Measurements from ENCODE around the gene TET1. TPM values are rescaled to one million over a fixed set of nuclear protein-coding genes. Genes with fewer than 3 reads are reported as not detected.

The TET1 gene
- total and polyA plus RNA-seq, 9 of the 15 experiments (the other 6 are each of a cell fraction or from before 2014, with no cell fraction given): 2.6 to 21.3 (median 11.6) TPM

DNA sequence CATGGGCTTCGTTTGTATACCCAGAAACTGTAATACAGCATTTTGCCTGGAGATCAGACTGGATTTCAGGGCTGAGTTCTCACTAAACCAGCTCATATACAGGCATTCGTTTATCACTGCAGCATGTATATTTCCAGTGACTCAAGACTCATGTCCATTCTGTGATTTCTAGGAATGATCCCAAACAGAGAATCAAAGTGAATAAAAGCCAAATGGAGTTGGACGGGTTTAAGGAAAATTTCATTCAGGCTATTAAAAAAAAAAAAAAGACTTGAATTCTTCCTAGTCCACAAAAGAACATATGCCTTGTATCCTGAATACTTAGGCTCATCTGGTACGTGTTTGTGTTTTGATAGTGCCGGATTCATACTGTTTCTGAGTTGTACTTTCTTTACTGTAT is 46.8 kb downstream of the TET1 start:
- no peak for ATAC-seq
- CTCF ChIA-PET (ENCODE audit: low intra/inter-chr PET ratio): no interaction called here
- no peak overlapping the region for H2AFZ ChIP-seq (ENCODE audit: low read depth, low read length)
- TF ChIP-seq, protein P1, sequence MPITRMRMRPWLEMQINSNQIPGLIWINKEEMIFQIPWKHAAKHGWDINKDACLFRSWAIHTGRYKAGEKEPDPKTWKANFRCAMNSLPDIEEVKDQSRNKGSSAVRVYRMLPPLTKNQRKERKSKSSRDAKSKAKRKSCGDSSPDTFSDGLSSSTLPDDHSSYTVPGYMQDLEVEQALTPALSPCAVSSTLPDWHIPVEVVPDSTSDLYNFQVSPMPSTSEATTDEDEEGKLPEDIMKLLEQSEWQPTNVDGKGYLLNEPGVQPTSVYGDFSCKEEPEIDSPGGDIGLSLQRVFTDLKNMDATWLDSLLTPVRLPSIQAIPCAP (CRISPR knock-in tag; IDR thresholded peaks at IDR 0.05; ENCODE audit: borderline replicate concordance): no peak
- TF ChIP-seq, protein P2, sequence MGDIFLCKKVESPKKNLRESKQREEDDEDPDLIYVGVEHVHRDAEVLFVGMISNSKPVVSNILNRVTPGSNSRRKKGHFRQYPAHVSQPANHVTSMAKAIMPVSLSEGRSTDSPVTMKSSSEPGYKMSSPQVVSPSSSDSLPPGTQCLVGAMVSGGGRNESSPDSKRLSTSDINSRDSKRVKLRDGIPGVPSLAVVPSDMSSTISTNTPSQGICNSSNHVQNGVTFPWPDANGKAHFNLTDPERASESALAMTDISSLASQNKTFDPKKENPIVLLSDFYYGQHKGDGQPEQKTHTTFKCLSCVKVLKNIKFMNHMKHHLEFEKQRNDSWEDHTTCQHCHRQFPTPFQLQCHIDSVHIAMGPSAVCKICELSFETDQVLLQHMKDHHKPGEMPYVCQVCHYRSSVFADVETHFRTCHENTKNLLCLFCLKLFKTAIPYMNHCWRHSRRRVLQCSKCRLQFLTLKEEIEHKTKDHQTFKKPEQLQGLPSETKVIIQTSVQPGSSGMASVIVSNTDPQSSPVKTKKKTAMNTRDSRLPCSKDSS (IDR thresholded peaks at IDR 0.05; ENCODE audit: low read depth, partially characterized antibody): no peak
- TF ChIP-seq MEF2A (IDR thresholded peaks at IDR 0.05; ENCODE audit: control insufficient read depth, low read depth, low read length) (no peak), CAMTA2 (CRISPR knock-in tag; conservative IDR thresholded peaks at IDR 0.05) (no peak), POU5F1 (IDR thresholded peaks at IDR 0.05; ENCODE audit: borderline replicate concordance, low read depth, low read length, partially characterized antibody) (no peak), U2AF1 (optimal IDR thresholded peaks at IDR 0.05; ENCODE audit: low read depth, low read length) (no peak)
- TF ChIP-seq, protein P3, sequence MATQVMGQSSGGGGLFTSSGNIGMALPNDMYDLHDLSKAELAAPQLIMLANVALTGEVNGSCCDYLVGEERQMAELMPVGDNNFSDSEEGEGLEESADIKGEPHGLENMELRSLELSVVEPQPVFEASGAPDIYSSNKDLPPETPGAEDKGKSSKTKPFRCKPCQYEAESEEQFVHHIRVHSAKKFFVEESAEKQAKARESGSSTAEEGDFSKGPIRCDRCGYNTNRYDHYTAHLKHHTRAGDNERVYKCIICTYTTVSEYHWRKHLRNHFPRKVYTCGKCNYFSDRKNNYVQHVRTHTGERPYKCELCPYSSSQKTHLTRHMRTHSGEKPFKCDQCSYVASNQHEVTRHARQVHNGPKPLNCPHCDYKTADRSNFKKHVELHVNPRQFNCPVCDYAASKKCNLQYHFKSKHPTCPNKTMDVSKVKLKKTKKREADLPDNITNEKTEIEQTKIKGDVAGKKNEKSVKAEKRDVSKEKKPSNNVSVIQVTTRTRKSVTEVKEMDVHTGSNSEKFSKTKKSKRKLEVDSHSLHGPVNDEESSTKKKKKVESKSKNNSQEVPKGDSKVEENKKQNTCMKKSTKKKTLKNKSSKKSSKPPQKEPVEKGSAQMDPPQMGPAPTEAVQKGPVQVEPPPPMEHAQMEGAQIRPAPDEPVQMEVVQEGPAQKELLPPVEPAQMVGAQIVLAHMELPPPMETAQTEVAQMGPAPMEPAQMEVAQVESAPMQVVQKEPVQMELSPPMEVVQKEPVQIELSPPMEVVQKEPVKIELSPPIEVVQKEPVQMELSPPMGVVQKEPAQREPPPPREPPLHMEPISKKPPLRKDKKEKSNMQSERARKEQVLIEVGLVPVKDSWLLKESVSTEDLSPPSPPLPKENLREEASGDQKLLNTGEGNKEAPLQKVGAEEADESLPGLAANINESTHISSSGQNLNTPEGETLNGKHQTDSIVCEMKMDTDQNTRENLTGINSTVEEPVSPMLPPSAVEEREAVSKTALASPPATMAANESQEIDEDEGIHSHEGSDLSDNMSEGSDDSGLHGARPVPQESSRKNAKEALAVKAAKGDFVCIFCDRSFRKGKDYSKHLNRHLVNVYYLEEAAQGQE (IDR thresholded peaks at IDR 0.05; ENCODE audit: borderline replicate concordance): no peak
- TF ChIP-seq, protein P3 (CRISPR knock-in tag; IDR thresholded peaks at IDR 0.05; ENCODE audit: low read depth): no peak
- 64% methylated on average over 5 of the region's 5 CpGs for WGBS (ENCODE audit: insufficient coverage, low coverage, missing lambda C conversion rate)
- intact Hi-C loops (cut with micrococcal nuclease) (no loop called here), in situ Hi-C loops (cut with MboI) (no loop called here)
- POLR2A ChIA-PET: interaction anchor here (0.6 to 1.0 kb wide), 2 partner anchors 14 to 53 kb away, joined by 3 to 4 read pairs; no protein-coding TSS in a partner anchor
- H3K79me2 ChIP-seq (ENCODE audit: control insufficient read depth, insufficient read depth, low read length): no peaks in the 10 kb centered on the region; the same call in 2 of the 3 replicates
- peaks cover 28% of the 10 kb centered on the region; the same call in 1 of the 3 replicates for H3K36me3 ChIP-seq (ENCODE audit: control insufficient read depth, insufficient read depth, low read length)
- no TSS peak for BruUV-seq (replicated peaks)
- H3K4me1 ChIP-seq (replicated peaks in 1 of 2; ENCODE audit: control insufficient read depth in 2 of 2, insufficient read depth in 2 of 2, low read length in 2 of 2): no peaks in the 10 kb centered on the region
- H3K27ac ChIP-seq (ENCODE audit: extremely low read depth, low read depth, low read length): no peak overlapping the region
- DNase-seq (ENCODE audit: extremely low read depth in 1 of 4, low spot score in 3 of 4): no peak
- no peaks in the 10 kb centered on the region for H3K9me1 ChIP-seq (ENCODE audit: control insufficient read depth, insufficient read depth, low read length)
- FAIRE-seq: no peak
- no peaks in the 10 kb centered on the region for H3K27me3 ChIP-seq (ENCODE audit: control insufficient read depth in 2 of 2, insufficient read depth in 2 of 2, low read length in 2 of 2)
- H3K4me3 ChIP-seq: no peak overlapping the region
- no peaks in the 10 kb centered on the region for H4K20me1 ChIP-seq (replicated peaks; ENCODE audit: control insufficient read depth, insufficient read depth, low read length)
- no peaks in the 10 kb centered on the region for H3K9me3 ChIP-seq (replicated peaks; ENCODE audit: control insufficient read depth, insufficient read depth, low read depth, low read length)
- H3K9ac ChIP-seq (ENCODE audit: insufficient read depth in 1 of 2, low read depth in 2 of 2, low read length in 2 of 2): no peak overlapping the region
- H3K4me2 ChIP-seq (ENCODE audit: insufficient read depth, low read length): no peak overlapping the region

All from K562 (cell line).